ENCODE data around the gene MEMO1. TPM values are rescaled to one million over a fixed set of nuclear protein-coding genes. Genes with fewer than 3 reads are reported as not detected.
"Not testable (repeated sequence)": the region's sequence is repeated elsewhere in the genome, so short reads cannot be mapped to it uniquely, and the experiment has no call there.

The MEMO1 gene
- total RNA-seq: 10 to 100 TPM in 4 of 5 donors, 1 to 10 TPM in 1; 3.5 to 32.7 (median 14.0) TPM
- polyA plus RNA-seq: 10 to 100 TPM; 30.7 to 33.8 (median 32.9) TPM
- long read RNA-seq, donor 1, full-length matches to known transcripts: 2 of 2 reads
- long read RNA-seq, donor 1, partial matches to known transcripts: 0 of 2 reads
- long read RNA-seq, donor 1, other reads (novel, unspliced or antisense): 0 of 2 reads
- long read RNA-seq, donor 2, full-length matches to known transcripts: 8 of 8 reads
- long read RNA-seq, donor 2, partial matches to known transcripts: 0 of 8 reads
- long read RNA-seq, donor 2, other reads (novel, unspliced or antisense): 0 of 8 reads
- long read RNA-seq, donor 3, partial matches to known transcripts: 0 of 1 reads
- long read RNA-seq, donor 3, other reads (novel, unspliced or antisense): 0 of 1 reads
- long read RNA-seq, donor 4, full-length matches to known transcripts: 1 of 1 reads
- long read RNA-seq, donor 4, partial matches to known transcripts: 0 of 1 reads
- long read RNA-seq, donor 4, other reads (novel, unspliced or antisense): 0 of 1 reads
- long read RNA-seq, donor 5, full-length matches to known transcripts: 5 of 5 reads
- long read RNA-seq, donor 5, partial matches to known transcripts: 0 of 5 reads
- long read RNA-seq, donor 5, other reads (novel, unspliced or antisense): 0 of 5 reads
- long read RNA-seq, donor 6: 0 reads
- long read RNA-seq, donor 7, full-length matches to known transcripts: 6 of 6 reads
- long read RNA-seq, donor 7, partial matches to known transcripts: 0 of 6 reads
- long read RNA-seq, donor 7, other reads (novel, unspliced or antisense): 0 of 6 reads
- long read RNA-seq, donor 8, full-length matches to known transcripts: 4 of 4 reads
- long read RNA-seq, donor 8, partial matches to known transcripts: 0 of 4 reads
- long read RNA-seq, donor 8, other reads (novel, unspliced or antisense): 0 of 4 reads
- long read RNA-seq, donor 9, full-length matches to known transcripts: 1 of 1 reads
- long read RNA-seq, donor 9, partial matches to known transcripts: 0 of 1 reads
- long read RNA-seq, donor 9, other reads (novel, unspliced or antisense): 0 of 1 reads
- long read RNA-seq, donor 10: 0 reads

DNA sequence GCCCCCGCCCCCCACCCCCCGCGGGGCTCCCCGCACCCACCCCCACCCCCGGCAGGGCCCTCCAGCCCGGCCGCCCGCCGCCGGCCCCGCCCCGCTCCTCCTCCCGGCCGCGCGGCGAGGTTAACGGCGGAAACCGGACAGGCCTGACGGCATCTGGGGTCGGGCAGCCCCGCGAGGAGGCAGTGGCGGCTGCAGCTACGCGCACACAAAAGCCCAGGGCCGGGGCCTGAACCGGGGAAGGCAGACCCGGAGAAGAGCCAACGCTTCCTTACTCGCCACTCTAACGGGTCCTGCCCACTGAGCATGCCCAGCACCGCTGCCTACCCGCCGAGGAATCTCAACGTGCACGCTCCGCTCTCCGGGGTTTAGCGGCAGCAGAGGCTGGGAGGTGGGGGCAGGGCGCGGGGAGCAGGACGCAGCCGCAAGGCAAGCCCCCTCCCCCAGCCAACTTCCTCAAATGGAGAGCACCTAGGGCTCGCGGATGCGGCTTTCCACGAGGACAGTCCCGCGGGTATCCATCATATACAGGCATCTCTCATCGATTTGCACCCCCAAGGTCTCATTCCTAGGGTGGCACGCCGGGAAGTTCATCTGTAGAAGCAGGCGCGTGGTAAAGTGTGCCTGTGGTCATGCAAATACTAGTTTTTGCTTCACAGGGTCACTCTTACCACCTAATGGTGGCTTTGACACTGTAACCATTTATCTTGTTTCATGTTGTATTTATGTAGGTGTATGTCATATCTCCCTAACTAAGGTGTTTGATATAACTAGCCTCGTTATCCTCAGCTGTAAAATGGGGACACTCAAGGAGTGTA is at the start of gene MEMO1:
Gene MEMO1 (minus strand): TSS at position 339 of the 815 bp plus-strand sequence. CDS start 761 bp downstream, outside the sequence.
- peaks cover 19 to 47% (median 34%) of the 10 kb centered on the region in 4 donors for H3K4me1 ChIP-seq
- TF ChIP-seq EP300 (IDR thresholded peaks at IDR 0.05) (no peak), POLR2AphosphoS5 (IDR thresholded peaks at IDR 0.05) (peak; percentile 69 to 93 (median 82)), POLR2A (IDR thresholded peaks at IDR 0.05) (no peak)
- TF ChIP-seq, protein P1, sequence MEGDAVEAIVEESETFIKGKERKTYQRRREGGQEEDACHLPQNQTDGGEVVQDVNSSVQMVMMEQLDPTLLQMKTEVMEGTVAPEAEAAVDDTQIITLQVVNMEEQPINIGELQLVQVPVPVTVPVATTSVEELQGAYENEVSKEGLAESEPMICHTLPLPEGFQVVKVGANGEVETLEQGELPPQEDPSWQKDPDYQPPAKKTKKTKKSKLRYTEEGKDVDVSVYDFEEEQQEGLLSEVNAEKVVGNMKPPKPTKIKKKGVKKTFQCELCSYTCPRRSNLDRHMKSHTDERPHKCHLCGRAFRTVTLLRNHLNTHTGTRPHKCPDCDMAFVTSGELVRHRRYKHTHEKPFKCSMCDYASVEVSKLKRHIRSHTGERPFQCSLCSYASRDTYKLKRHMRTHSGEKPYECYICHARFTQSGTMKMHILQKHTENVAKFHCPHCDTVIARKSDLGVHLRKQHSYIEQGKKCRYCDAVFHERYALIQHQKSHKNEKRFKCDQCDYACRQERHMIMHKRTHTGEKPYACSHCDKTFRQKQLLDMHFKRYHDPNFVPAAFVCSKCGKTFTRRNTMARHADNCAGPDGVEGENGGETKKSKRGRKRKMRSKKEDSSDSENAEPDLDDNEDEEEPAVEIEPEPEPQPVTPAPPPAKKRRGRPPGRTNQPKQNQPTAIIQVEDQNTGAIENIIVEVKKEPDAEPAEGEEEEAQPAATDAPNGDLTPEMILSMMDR (IDR thresholded peaks at IDR 0.05): no peak
- DNase-seq: peak; percentile 92 to 98
- intact Hi-C loops (cut with DNase I; ENCODE audit: low total_unique reads): no loop called here
- no peaks in the 10 kb centered on the region for H3K9me3 ChIP-seq
- H3K27me3 ChIP-seq: no peaks in the 10 kb centered on the region
- peaks cover 0 to 20% (median 5%) of the 10 kb centered on the region in 4 donors for H3K36me3 ChIP-seq
- WGBS, 5 donors: 0 to 1% (median 0%) methylated on average over 24 to 54 of the region's 57 CpGs
- peak within 1 kb of the TSS; percentile 91 to 98 (median 92) for H3K27ac ChIP-seq
- H3K4me3 ChIP-seq: peak within 1 kb of the TSS; percentile 78 to 96 (median 92)

DNA sequence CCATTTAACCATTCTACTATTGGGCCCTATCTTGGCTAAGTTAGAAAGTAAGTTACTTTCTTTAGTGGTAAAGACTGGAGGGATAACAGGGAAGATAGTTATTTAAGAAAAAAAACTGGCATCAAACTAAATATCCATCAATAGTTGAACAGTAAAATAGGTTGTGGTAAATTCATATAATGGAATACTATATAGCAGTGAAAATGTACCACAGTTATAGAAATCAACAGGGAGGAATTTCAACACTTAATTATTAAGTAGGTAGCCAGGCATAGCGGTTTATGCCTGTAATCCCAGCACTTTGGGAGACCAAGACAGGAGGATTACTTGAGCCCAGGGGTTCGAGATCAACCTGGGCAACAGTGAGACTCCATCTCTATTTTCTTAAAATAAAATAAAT is 49.5 kb upstream of the MEMO1 start:
- intact Hi-C loops (cut with DNase I; ENCODE audit: low total_unique reads): no loop called here
- H3K36me3 ChIP-seq: no peaks in the 10 kb centered on the region
- H3K27ac ChIP-seq: no peak overlapping the region
- TF ChIP-seq, protein P1 (IDR thresholded peaks at IDR 0.05): no peak
- TF ChIP-seq POLR2AphosphoS5 (IDR thresholded peaks at IDR 0.05) (no peak), POLR2A (IDR thresholded peaks at IDR 0.05) (no peak)
- 89 to 95% (median 94%) methylated on average over 2 of the region's 2 CpGs for WGBS, 5 donors
- DNase-seq: no peak
- H3K4me3 ChIP-seq: no peak overlapping the region
- H3K4me1 ChIP-seq: peaks cover 9 to 22% (median 17%) of the 10 kb centered on the region in 4 donors
- no peaks in the 10 kb centered on the region for H3K9me3 ChIP-seq
- no peaks in the 10 kb centered on the region for H3K27me3 ChIP-seq

DNA sequence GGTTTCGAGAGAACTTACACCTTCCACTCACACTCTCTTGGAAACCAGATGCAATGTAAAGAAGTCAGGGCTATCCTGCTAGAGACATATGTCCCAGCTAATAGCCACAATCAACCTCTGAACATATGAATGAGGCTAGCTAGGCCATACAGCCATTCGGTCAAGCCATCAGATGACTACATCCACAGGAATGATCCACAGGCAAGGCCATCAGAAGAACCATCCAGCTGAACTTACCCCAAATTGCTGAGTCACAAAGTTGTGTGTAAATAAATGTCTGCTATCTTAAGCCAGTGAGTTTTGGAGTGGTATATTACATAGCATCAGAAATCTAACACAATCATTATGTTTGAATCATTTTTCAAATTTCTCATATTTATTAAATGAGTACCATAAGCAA is 47.3 kb upstream of the MEMO1 start:
- TF ChIP-seq POLR2AphosphoS5 (IDR thresholded peaks at IDR 0.05): no peak
- WGBS, 5 donors: 85 to 95% (median 89%) methylated on average over 2 of the region's 2 CpGs
- Histone ChIP-seq H3K27ac (no peak overlapping the region), H3K4me3 (no peak overlapping the region), H3K4me1 (peaks cover 0 to 12% (median 9%) of the 10 kb centered on the region in 4 donors), H3K9me3 (no peaks in the 10 kb centered on the region), H3K36me3 (no peaks in the 10 kb centered on the region), H3K27me3 (no peaks in the 10 kb centered on the region)
- DNase-seq: no peak
- intact Hi-C loops (cut with DNase I; ENCODE audit: low total_unique reads): no loop called here

DNA sequence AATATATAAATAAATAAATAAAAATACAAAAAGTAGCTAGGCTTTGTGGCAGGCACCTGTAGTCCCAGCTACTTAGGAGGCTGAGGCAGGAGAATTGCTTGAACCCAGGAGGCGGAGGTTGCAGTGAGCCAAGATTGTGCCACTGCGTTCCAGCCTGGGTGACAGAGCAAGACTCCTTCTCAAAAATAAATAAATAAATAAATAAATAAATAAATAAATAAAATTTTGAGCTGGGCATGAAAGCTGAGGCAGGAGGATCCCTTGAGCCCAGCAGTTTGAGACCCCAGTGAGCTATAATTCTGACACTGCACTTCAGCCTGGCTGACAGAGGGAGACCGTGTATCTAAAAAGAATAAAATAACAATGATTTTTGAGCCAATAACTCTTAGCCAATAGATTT is 43.8 kb upstream of the MEMO1 start:
- DNase-seq; H3K27me3 ChIP-seq; H3K36me3 ChIP-seq; H3K27ac ChIP-seq; H3K4me1 ChIP-seq; H3K4me3 ChIP-seq; intact Hi-C loops (cut with DNase I; ENCODE audit: low total_unique reads); H3K9me3 ChIP-seq: not testable (repeated sequence)
- 62 to 95% (median 72%) methylated on average over 3 of the region's 3 CpGs for WGBS, 5 donors
